CD4-positive, alpha-beta memory T cell (primary cell): ENCODE data around the gene RASSF5. TPM values are rescaled to one million over a fixed set of nuclear protein-coding genes. Genes with fewer than 3 reads are reported as not detected.

Experiments
- CTCF ChIA-PET: fragments of 350-600 bp; sonication (Branson Sonifier 250); formaldehyde crosslinking; loops from one replicate; lab custom pipeline; 2021; ENCODE audit warnings: inconsistent platforms; ENCODE audit not compliant: partially characterized antibody; lab: Charles Lee
- POLR2A ChIA-PET: fragments of 350-600 bp; sonication (Branson Sonifier 250); formaldehyde crosslinking; loops from one replicate; lab custom pipeline; 2021; ENCODE audit not compliant: partially characterized antibody; lab: Charles Lee
- DNase-seq, 5 donors: peaks; one replicate each; pipeline versions ENCODE4 v3.0.0 to v3.0.0-alpha.2; 2020 to 2022; ENCODE audit warnings: mixed read lengths in 1 of 5
- H3K27ac ChIP-seq: one replicate; pipeline ENCODE4 v1.7.0; 2013; ENCODE audit warnings: low read depth, low read length
- H3K27me3 ChIP-seq: 2 replicates; pipeline ENCODE4 v1.7.0; 2013; ENCODE audit warnings: mild to moderate bottlenecking, low read length, moderate library complexity; ENCODE audit not compliant: insufficient read depth
- H3K36me3 ChIP-seq: 2 replicates; pipeline ENCODE4 v1.7.0; 2013; ENCODE audit warnings: mild to moderate bottlenecking, low read length, moderate library complexity; ENCODE audit not compliant: insufficient read depth
- H3K4me1 ChIP-seq: 2 replicates; pipeline ENCODE4 v1.7.0; 2013; ENCODE audit warnings: mild to moderate bottlenecking, low read length, moderate library complexity; ENCODE audit not compliant: insufficient read depth
- H3K4me3 ChIP-seq, 2 donors: one replicate each; pipeline ENCODE4 v1.7.0; 2013; ENCODE audit warnings: low read length in 2 of 2, mild to moderate bottlenecking in 1 of 2
- H3K9me3 ChIP-seq, 2 donors: one replicate each; pipeline ENCODE4 v1.7.0; 2013; ENCODE audit warnings: low read length in 2 of 2, control low read depth in 1 of 2; ENCODE audit not compliant: control insufficient read depth in 1 of 2
- H3K27ac Mint-ChIP-seq, 7 donors: one replicate each; pipeline ENCODE4 v1.8.0; 2020 to 2021; ENCODE audit warnings: mixed read lengths in 7 of 7, mild to moderate bottlenecking in 6 of 7, inconsistent platforms in 3 of 7, moderate library complexity in 3 of 7
- H3K27me3 Mint-ChIP-seq, 2 donors: one replicate each; pipeline ENCODE4 v1.8.0; 2020 to 2021; ENCODE audit warnings: mixed read lengths in 2 of 2
- H3K36me3 Mint-ChIP-seq, 2 donors: one replicate each; pipeline ENCODE4 v1.8.0; 2020 to 2021; ENCODE audit warnings: mixed read lengths in 2 of 2, inconsistent platforms in 1 of 2, mild to moderate bottlenecking in 1 of 2
- H3K4me1 Mint-ChIP-seq, 4 donors: one replicate each; pipeline ENCODE4 v1.8.0; 2020 to 2021; ENCODE audit warnings: mixed read lengths in 4 of 4, mild to moderate bottlenecking in 1 of 4
- H3K4me3 Mint-ChIP-seq, 8 donors: one replicate each; pipeline ENCODE4 v1.8.0; 2020 to 2021; ENCODE audit warnings: mixed read lengths in 8 of 8, mild to moderate bottlenecking in 7 of 8, moderate library complexity in 6 of 8, inconsistent platforms in 3 of 8
- H3K9me3 Mint-ChIP-seq, 8 donors: one replicate each; pipeline ENCODE4 v1.8.0; 2020 to 2021; ENCODE audit warnings: mixed read lengths in 8 of 8, mild to moderate bottlenecking in 5 of 8, inconsistent platforms in 3 of 8, moderate library complexity in 1 of 8
- intact Hi-C: fragments of 100-400 bp; cut with micrococcal nuclease; formaldehyde crosslinking; loops from one replicate; pipeline ENCODE4 v1.15.1; 2023
- polyA plus RNA-seq, 2 donors: library from polyadenylated mRNA; unstranded; fragments of 300-500 nt; fragmentation: Illumina TruSeq; gene quantifications; one replicate each; pipeline ENCODE4 v1.2.3, GENCODE V29; 2021
- total RNA-seq, 2 experiments: library from RNA; stranded (reverse); gene quantifications; one replicate each; pipeline ENCODE4 v1.2.3, GENCODE V29; 2021

Gene RASSF5
- total and polyA plus RNA-seq, 4 experiments from 2014 or later = 186 to 298 (median 220) TPM

DNA sequence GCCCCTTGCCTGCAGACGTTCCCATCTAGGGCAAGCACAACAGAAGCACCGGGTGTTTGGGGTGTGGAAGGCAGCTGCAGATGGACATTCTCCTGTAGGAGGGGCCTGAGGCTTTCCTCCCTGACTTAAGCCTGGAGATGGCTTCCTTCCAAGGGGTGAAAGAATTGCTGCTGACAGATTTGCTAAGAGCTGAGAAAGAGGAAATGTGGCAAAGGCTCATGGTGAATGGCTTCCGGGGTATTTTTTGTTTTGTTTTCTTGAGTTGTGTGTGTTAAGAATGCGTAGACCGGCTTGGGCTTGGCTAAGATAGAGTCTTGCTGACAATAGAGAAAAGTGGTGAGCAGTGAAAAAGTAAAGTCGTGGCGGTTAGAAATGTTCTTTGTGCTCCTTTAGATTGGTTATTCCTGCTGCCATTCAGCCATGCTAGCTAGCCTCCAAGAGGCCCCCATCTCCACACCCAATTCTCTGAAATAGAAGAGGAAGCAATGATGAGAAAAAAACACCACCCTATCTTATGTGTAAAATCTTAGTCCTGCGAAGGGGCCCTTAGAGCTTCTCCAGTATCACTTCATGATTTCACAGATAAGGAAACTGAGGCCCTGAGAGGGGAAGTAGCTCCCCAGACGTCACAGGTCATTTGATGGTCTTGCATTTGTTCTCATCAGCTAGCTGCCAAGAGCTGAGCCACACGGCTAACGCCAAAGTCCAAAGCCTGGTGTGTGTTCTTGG is 68.0 kb downstream of the RASSF5 start:
- Mint-ChIP-seq H3K27ac (peak overlapping the region; percentile 93 to 99 (median 97)), H3K27me3 (no peaks in the 10 kb centered on the region), H3K9me3 (peaks cover 0 to 5% (median 0%) of the 10 kb centered on the region in 8 donors), H3K4me3 (peak overlapping the region; percentile 63 to 85 (median 77)), H3K4me1 (peaks cover 84 to 100% (median 95%) of the 10 kb centered on the region in 4 donors), H3K36me3 (peaks cover 39 to 74% of the 10 kb centered on the region in 2 donors)
- H3K27ac ChIP-seq = peak overlapping the region; percentile 89
- peaks cover 100% of the 10 kb centered on the region for H3K4me1 ChIP-seq
- H3K9me3 ChIP-seq = no peaks in the 10 kb centered on the region
- CTCF ChIA-PET = interaction anchor here (1.4 to 18.9 kb wide), 8 partner anchors 9 to 37 kb away, joined by 3 to 550 read pairs (median 24); no protein-coding TSS in a partner anchor
- no peaks in the 10 kb centered on the region for H3K27me3 ChIP-seq
- intact Hi-C loops = loop anchor here (1.0 kb wide), 1 partner anchor 12 kb away; no protein-coding TSS in a partner anchor
- peaks cover 29% of the 10 kb centered on the region for H3K36me3 ChIP-seq
- POLR2A ChIA-PET = interaction anchor here (0.7 to 19.2 kb wide), 8 partner anchors 15 to 105 kb away, joined by 3 to 786 read pairs (median 6); partner anchors contain the start of genes DYRK3, EIF2D, IKBKE and RASSF5
- peak; percentile 80 to 87 (median 82) for DNase-seq
- H3K4me3 ChIP-seq = peak overlapping the region; percentile 21 to 35

DNA sequence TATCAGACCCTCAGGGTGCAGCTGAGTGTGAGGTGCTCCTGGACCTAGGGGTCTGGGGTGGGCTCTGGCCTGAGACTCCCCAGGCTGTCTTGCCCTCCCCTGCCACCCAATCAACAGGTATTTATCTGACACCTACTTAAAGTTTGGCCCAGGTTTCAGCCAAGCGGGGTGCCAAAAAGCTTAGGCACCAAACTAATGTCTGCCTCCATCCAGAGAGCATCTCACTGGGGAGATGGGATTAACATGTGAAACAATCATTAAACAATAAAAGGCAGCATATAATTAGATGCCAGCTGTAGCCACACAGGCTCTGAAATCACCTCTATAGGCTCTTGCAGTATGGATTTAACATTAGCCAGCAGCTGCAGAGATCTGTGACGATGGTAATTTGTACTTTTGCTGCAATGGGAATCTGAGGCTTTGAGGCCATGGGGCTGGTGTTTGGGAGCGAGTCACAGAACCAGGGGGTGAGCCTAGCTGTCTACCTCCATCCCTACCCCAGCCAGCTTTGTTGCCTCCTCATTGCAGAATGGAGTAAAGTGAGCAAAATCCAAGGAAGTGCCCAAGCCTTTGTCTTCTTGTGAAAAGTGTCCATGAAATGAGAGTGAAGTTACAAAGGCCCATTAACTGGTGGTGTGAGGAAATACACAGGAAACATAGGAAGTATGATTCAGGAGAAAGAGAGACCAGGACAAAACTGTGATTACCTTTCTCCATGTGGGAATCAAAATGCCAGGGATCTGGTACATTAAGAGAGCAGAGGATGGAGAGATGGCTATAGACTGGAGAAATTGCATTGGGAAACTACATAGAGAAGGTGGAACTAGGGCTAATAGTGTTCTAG is 68.8 kb downstream of the RASSF5 start:
- POLR2A ChIA-PET = interaction anchor here (1.1 to 19.2 kb wide), 6 partner anchors 16 to 106 kb away, joined by 3 to 786 read pairs (median 8); partner anchors contain the start of genes EIF2D and IKBKE
- Histone ChIP-seq H3K4me3 (peak overlapping the region; percentile 1 to 35), H3K36me3 (peaks cover 25% of the 10 kb centered on the region), H3K27ac (peak overlapping the region; percentile 89), H3K9me3 (no peaks in the 10 kb centered on the region), H3K27me3 (no peaks in the 10 kb centered on the region), H3K4me1 (peaks cover 100% of the 10 kb centered on the region)
- peak overlapping the region; percentile 63 to 85 (median 77) for H3K4me3 Mint-ChIP-seq
- CTCF ChIA-PET = interaction anchor here (1.4 to 18.9 kb wide), 8 partner anchors 8 to 37 kb away, joined by 3 to 550 read pairs (median 24); no protein-coding TSS in a partner anchor
- peak overlapping the region; percentile 93 to 99 (median 97) for H3K27ac Mint-ChIP-seq
- peaks cover 0 to 5% (median 0%) of the 10 kb centered on the region in 8 donors for H3K9me3 Mint-ChIP-seq
- peaks cover 43 to 73% of the 10 kb centered on the region in 2 donors for H3K36me3 Mint-ChIP-seq
- no peak for DNase-seq
- intact Hi-C loops = loop anchor here (1.0 kb wide), 1 partner anchor 13 kb away; no protein-coding TSS in a partner anchor
- peaks cover 85 to 100% (median 95%) of the 10 kb centered on the region in 4 donors for H3K4me1 Mint-ChIP-seq
- H3K27me3 Mint-ChIP-seq = no peaks in the 10 kb centered on the region

DNA sequence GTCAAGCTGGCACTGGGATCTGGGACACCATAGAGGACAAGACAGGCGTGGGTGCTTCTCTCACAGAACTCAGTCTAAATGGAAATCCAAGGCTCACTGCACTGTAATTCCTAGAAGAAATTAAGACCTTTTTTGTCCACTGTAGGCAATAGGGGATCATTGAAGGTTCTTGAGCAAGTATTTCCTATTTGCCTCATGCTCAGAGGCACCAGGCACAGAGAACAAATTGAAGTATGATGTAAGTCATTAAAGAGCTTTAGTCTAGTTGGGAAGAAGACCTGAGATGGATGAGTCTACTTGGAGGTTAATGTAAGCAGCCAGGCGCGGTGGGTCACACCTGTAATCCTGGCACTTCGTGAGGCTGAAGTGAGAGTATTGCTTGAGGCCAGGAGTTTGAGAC is 70.3 kb downstream of the RASSF5 start:
- ChIA-PET CTCF (interaction anchor here (1.1 to 18.9 kb wide), 7 partner anchors 12 to 151 kb away, joined by 3 to 550 read pairs (median 132); partner anchors contain the start of gene EIF2D), POLR2A (interaction anchor here (1.0 to 19.2 kb wide), 3 partner anchors 17 to 108 kb away, joined by 4 to 786 read pairs (median 82); no protein-coding TSS in a partner anchor)
- Mint-ChIP-seq H3K27ac (peak overlapping the region; percentile 93 to 99 (median 97)), H3K36me3 (peaks cover 38 to 68% of the 10 kb centered on the region in 2 donors), H3K27me3 (no peaks in the 10 kb centered on the region), H3K4me1 (peaks cover 87 to 100% (median 94%) of the 10 kb centered on the region in 4 donors), H3K9me3 (peaks cover 0 to 5% (median 0%) of the 10 kb centered on the region in 8 donors), H3K4me3 (peak overlapping the region in 7 of 8 donors; percentile 53 to 85 (median 76))
- no peaks in the 10 kb centered on the region for H3K27me3 ChIP-seq
- H3K27ac ChIP-seq = peak overlapping the region; percentile 89
- DNase-seq = no peak
- no peak overlapping the region for H3K4me3 ChIP-seq
- H3K36me3 ChIP-seq = peaks cover 12% of the 10 kb centered on the region
- no peaks in the 10 kb centered on the region for H3K9me3 ChIP-seq
- intact Hi-C loops = no loop called here
- peaks cover 100% of the 10 kb centered on the region for H3K4me1 ChIP-seq

DNA sequence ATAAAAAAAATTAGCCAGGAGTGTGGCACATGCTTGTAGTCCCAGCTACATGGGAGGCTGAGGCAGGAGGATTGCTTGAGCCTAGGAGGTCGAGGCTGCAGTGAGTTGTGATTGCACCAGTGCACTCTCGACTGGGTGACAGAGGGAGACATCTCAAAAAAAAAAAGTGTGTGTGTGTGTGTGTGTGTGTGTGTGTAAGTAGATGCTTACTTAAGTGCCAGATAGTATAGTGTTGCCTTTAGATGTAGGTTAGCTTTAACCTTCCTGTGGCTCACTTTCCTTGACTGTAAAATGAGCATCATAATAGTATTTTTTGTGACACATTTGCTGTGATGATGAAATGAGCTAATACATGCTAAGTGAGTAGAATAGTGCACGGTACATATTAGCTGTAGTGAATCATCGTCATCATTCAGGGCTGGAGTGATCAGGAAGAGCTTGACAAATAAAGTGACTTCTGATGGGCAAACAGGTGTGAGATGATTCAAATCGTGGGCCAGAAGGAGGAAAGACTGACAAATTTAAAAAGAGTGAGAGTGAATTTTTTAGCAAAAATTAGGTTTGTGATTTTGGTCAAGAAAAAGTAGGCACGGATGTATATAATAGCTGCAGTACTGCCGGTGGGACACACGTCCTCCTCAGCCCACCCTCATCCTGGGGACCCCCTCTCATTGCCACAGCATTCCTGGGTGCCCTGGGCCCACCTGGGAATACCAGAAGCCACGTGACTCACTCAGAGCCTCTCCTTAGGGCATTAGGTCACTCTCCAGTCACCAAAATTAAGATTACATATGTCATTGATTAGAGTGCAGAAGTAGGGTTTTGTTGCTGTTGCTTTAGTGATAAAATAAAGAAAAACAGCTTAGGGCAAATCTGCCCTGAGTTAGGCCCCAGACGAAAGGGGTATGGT is 71.0 kb downstream of the RASSF5 start:
- peaks cover 12% of the 10 kb centered on the region for H3K36me3 ChIP-seq
- POLR2A ChIA-PET = interaction anchor here (1.0 to 19.2 kb wide), 4 partner anchors 18 to 108 kb away, joined by 3 to 786 read pairs (median 43); partner anchors contain the start of gene IKBKE
- H3K9me3 ChIP-seq = no peaks in the 10 kb centered on the region
- peaks cover 0 to 5% (median 0%) of the 10 kb centered on the region in 8 donors for H3K9me3 Mint-ChIP-seq
- H3K4me3 Mint-ChIP-seq = peak overlapping the region; percentile 59 to 85 (median 76)
- peaks cover 87 to 100% (median 94%) of the 10 kb centered on the region in 4 donors for H3K4me1 Mint-ChIP-seq
- peak in 3 of 5 donors; percentile 21 to 84 (median 34) for DNase-seq
- CTCF ChIA-PET = interaction anchor here (1.1 to 18.9 kb wide), 8 partner anchors 11 to 150 kb away, joined by 3 to 550 read pairs (median 70); partner anchors contain the start of gene EIF2D
- no peaks in the 10 kb centered on the region for H3K27me3 ChIP-seq
- no peaks in the 10 kb centered on the region for H3K27me3 Mint-ChIP-seq
- H3K36me3 Mint-ChIP-seq = peaks cover 31 to 68% of the 10 kb centered on the region in 2 donors
- intact Hi-C loops = no loop called here
- peak overlapping the region in 1 of 2 donors; percentile 6 for H3K4me3 ChIP-seq
- peak overlapping the region; percentile 93 to 99 (median 97) for H3K27ac Mint-ChIP-seq
- peak overlapping the region; percentile 89 for H3K27ac ChIP-seq
- peaks cover 100% of the 10 kb centered on the region for H3K4me1 ChIP-seq

DNA sequence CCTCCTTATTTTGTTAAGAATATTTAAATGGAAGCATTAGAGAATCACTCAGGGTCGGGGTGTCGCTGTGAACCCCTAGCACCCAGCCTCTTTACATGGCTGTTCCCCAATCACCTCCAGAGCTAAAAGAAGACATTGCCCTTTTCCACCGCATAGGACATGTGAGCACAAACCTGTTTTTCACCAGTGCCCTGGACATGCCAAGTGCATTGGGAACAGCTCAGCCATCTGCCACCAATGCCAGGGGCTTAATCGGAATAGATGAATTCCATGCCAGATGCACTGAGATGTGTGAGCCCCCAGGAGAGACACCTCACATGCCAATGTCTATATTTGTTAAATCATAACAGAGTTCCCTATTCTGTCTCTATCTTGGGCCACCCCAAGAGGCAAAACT is 71.6 kb downstream of the RASSF5 start:
- ChIA-PET POLR2A (interaction anchor here (1.5 to 19.2 kb wide), 4 partner anchors 19 to 109 kb away, joined by 3 to 786 read pairs (median 43); partner anchors contain the start of gene IKBKE), CTCF (interaction anchor here (1.3 to 18.9 kb wide), 8 partner anchors 10 to 149 kb away, joined by 3 to 550 read pairs (median 74); partner anchors contain the start of gene EIF2D)
- intact Hi-C loops = no loop called here
- Histone ChIP-seq H3K4me3 (peak overlapping the region in 1 of 2 donors; percentile 37), H3K27me3 (no peaks in the 10 kb centered on the region), H3K36me3 (peaks cover 17% of the 10 kb centered on the region), H3K4me1 (peaks cover 100% of the 10 kb centered on the region), H3K27ac (peak overlapping the region; percentile 89), H3K9me3 (no peaks in the 10 kb centered on the region)
- Mint-ChIP-seq H3K36me3 (peaks cover 33 to 68% of the 10 kb centered on the region in 2 donors), H3K4me3 (peak overlapping the region in 7 of 8 donors; percentile 62 to 86 (median 76)), H3K27ac (peak overlapping the region; percentile 93 to 99 (median 97)), H3K27me3 (no peaks in the 10 kb centered on the region), H3K4me1 (peaks cover 86 to 100% (median 94%) of the 10 kb centered on the region in 4 donors), H3K9me3 (peaks cover 0 to 5% (median 0%) of the 10 kb centered on the region in 8 donors)
- DNase-seq = no peak
